CD4-positive, alpha-beta T cell (primary cell): ENCODE results near the gene PRKCH. TPM values are rescaled to one million over a fixed set of nuclear protein-coding genes. Genes with fewer than 3 reads are reported as not detected.
A peak's percentile ranks its signal among the peaks of the same experiment; 100 is the strongest.

ENCODE experiments used
- ATAC-seq: fragments of 200-7000 bp; cut with Tn5 transposase; one replicate; pipeline ENCODE4 v1.10.0; 2022; ENCODE audit warnings: mild to moderate bottlenecking; ENCODE audit not compliant: poor library complexity
- CTCF ChIA-PET: fragments of 350-600 bp; sonication (Branson Sonifier 250); formaldehyde crosslinking; loops from one replicate; lab custom pipeline; 2021; ENCODE audit warnings: antibody characterized with exemption, inconsistent platforms; lab: Charles Lee
- POLR2A ChIA-PET: fragments of 350-600 bp; sonication (Branson Sonifier 250); formaldehyde crosslinking; loops from one replicate; lab custom pipeline; 2021; ENCODE audit warnings: antibody characterized with exemption, inconsistent platforms; lab: Charles Lee
- DNase-seq, 14 experiments: peaks; one replicate each; pipeline ENCODE4 v3.0.0-alpha.2; 2013 to 2020; ENCODE audit warnings: mixed read lengths in 2 of 14
- H3K27ac ChIP-seq, 2 donors: one replicate each; pipeline versions ENCODE4 v1.5.1 to v1.7.0; 2013; ENCODE audit warnings: low read length in 2 of 2, low read depth in 1 of 2, mild to moderate bottlenecking in 1 of 2
- H3K27me3 ChIP-seq, 2 experiments: 1 replicate in 1 of 2; 2 replicates in 1 of 2; pipeline versions ENCODE4 v1.6.1 to v1.7.0; 2013; ENCODE audit warnings: low read length in 2 of 2, control low read depth in 1 of 2, mild to moderate bottlenecking in 1 of 2, moderate library complexity in 1 of 2; ENCODE audit not compliant: insufficient read depth in 2 of 2, control insufficient read depth in 1 of 2
- H3K36me3 ChIP-seq: one replicate; pipeline ENCODE4 v1.6.1; 2013; ENCODE audit warnings: low read length, control low read depth; ENCODE audit not compliant: insufficient read depth
- H3K4me1 ChIP-seq: one replicate; pipeline ENCODE4 v1.6.1; 2013; ENCODE audit warnings: low read length, control low read depth; ENCODE audit not compliant: insufficient read depth
- H3K4me3 ChIP-seq: one replicate; pipeline ENCODE4 v1.5.1; 2013; ENCODE audit warnings: mild to moderate bottlenecking, low read length, moderate library complexity
- H3K9me3 ChIP-seq, 2 experiments: 1 replicate in 1 of 2; 2 replicates in 1 of 2; pipeline versions ENCODE4 v1.6.1 to v1.7.0; 2013; ENCODE audit warnings: low read length in 2 of 2, mild to moderate bottlenecking in 2 of 2, control low read depth in 1 of 2, moderate library complexity in 1 of 2; ENCODE audit not compliant: control insufficient read depth in 1 of 2, insufficient read depth in 1 of 2
- H3K27ac Mint-ChIP-seq: one replicate; pipeline ENCODE4 v1.8.0; 2020; ENCODE audit warnings: mixed read lengths
- H3K27me3 Mint-ChIP-seq: one replicate; pipeline ENCODE4 v1.8.0; 2021; ENCODE audit warnings: mixed read lengths
- H3K36me3 Mint-ChIP-seq: one replicate; pipeline ENCODE4 v1.8.0; 2021; ENCODE audit warnings: low read depth, mixed read lengths
- H3K4me1 Mint-ChIP-seq: one replicate; pipeline ENCODE4 v1.8.0; 2021; ENCODE audit warnings: low read depth, mixed read lengths
- H3K4me3 Mint-ChIP-seq: one replicate; pipeline ENCODE4 v1.8.0; 2020; ENCODE audit warnings: mild to moderate bottlenecking, mixed read lengths
- H3K9me3 Mint-ChIP-seq: one replicate; pipeline ENCODE4 v1.8.0; 2020; ENCODE audit warnings: mixed read lengths
- CTCF ChIP-seq: fragments of 200-600 bp; IDR thresholded peaks from one replicate; pipeline ENCODE4 v1.8.0; 2022; ENCODE audit warnings: antibody characterized with exemption, mild to moderate bottlenecking
- intact Hi-C, 2 experiments: fragments of 100-400 bp; cut with DNase I in 1 of 2; cut with micrococcal nuclease in 1 of 2; formaldehyde crosslinking; loops; one replicate each; pipeline versions ENCODE4 v1.15.1 to v1.9.0; 2023 to 2025; cut with DNase I, micrococcal nuclease
- total RNA-seq, 174 experiments: library from RNA in 2 of 174; stranded (reverse) in 2 of 174; gene quantifications; one replicate each; pipeline ENCODE4 v1.2.3 and lab custom pipeline; 2021 to 2026

Gene PRKCH
- total RNA-seq, 2 experiments from 2014 or later, result 378 to 385 TPM

DNA sequence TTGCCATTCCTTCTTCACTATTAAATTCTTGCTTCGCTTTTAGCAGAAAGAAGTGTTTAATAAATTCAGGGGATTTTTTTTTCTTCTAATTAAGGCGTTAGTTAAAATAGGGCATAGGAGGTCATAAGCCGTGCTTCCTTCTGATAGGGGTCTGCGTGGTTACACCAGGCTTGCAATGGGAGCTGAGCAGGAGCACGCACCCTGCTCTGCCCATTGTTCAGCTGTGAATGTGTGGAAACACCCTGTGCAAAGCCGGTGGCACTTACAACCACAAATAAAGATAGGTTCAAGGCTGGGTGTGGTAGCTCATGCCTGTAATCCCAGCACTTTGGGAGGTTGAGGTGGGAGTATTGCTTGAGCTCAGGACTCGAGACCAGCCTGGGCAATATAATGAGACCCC is 162.1 kb downstream of the PRKCH start:
- peak overlapping the region; percentile 84 for H3K27ac Mint-ChIP-seq
- intact Hi-C loops, result loop anchor here in 1 of 2 experiments (2.0 kb wide), 1 partner anchor 19 kb away; no protein-coding TSS in a partner anchor
- no peaks in the 10 kb centered on the region for H3K9me3 Mint-ChIP-seq
- Histone ChIP-seq H3K27me3 (no peaks in the 10 kb centered on the region), H3K4me1 (peaks cover 43% of the 10 kb centered on the region), H3K4me3 (no peak overlapping the region), H3K36me3 (peaks cover 79% of the 10 kb centered on the region), H3K27ac (no peak overlapping the region), H3K9me3 (no peaks in the 10 kb centered on the region)
- TF ChIP-seq CTCF, result no peak
- peaks cover 85% of the 10 kb centered on the region for H3K4me1 Mint-ChIP-seq
- peaks cover 48% of the 10 kb centered on the region for H3K36me3 Mint-ChIP-seq
- DNase-seq (no peak), ATAC-seq (no peak)
- no peak overlapping the region for H3K4me3 Mint-ChIP-seq
- CTCF ChIA-PET, result no interaction called here
- POLR2A ChIA-PET, result no interaction called here
- H3K27me3 Mint-ChIP-seq, result no peaks in the 10 kb centered on the region

GRCh38 chr14:61484031-61484430 is 162.7 kb downstream of the PRKCH start:
- H3K27me3 Mint-ChIP-seq, result no peaks in the 10 kb centered on the region
- intact Hi-C loops, result no loop called here
- ChIA-PET CTCF (no interaction called here), POLR2A (interaction anchor here (0.9 kb wide), 1 partner anchor 213 kb away, joined by 3 read pairs; no protein-coding TSS in a partner anchor)
- Histone ChIP-seq H3K27ac (no peak overlapping the region), H3K4me3 (no peak overlapping the region), H3K9me3 (no peaks in the 10 kb centered on the region), H3K27me3 (no peaks in the 10 kb centered on the region), H3K36me3 (peaks cover 84% of the 10 kb centered on the region), H3K4me1 (peaks cover 37% of the 10 kb centered on the region)
- ATAC-seq, result no peak
- H3K36me3 Mint-ChIP-seq, result peaks cover 43% of the 10 kb centered on the region
- H3K27ac Mint-ChIP-seq, result peak overlapping the region; percentile 62
- no peak for DNase-seq
- H3K4me1 Mint-ChIP-seq, result peaks cover 83% of the 10 kb centered on the region
- no peaks in the 10 kb centered on the region for H3K9me3 Mint-ChIP-seq
- no peak for TF ChIP-seq CTCF
- H3K4me3 Mint-ChIP-seq, result no peak overlapping the region

DNA sequence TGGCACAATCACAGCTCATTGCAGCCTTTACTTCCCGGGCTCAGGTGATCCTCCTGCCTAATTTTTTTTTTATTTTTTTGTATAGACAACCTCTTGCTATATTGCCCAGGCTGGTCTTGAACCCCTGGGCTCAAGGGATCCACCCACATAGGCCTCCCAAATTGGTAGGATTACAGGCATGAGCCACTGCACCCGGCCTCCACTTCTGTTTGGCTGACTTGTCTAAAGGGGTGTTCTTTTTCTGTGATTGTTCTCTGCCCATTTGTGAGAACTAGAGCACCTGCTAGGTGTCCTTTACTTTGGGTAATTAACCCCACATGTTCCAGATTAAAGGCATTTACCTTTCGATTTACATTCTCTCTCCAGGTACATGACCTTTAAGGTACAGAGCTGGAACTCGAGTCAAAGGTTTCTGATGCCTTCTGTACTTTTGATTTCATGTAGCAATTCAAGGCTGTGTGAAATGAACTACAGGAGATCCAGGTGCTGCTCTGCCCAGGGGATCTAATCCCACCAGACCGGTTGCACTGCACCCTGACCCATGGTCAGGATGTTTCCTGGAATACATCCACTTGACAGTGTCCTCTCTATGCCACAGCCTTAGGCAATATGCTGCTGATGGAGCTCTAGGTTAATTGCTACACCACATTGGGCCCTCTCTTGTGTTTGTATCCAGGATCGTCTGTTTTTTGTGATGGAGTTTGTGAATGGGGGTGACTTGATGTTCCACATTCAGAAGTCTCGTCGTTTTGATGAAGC is 163.6 kb downstream of the PRKCH start:
- H3K36me3 Mint-ChIP-seq, result peaks cover 36% of the 10 kb centered on the region

More for the DNA sequence above, 163.6 kb downstream of the PRKCH start:
- Mint-ChIP-seq H3K27ac (peak overlapping the region; percentile 79), H3K4me1 (peaks cover 81% of the 10 kb centered on the region), H3K27me3 (no peaks in the 10 kb centered on the region), H3K9me3 (no peaks in the 10 kb centered on the region), H3K4me3 (no peak overlapping the region)
- ChIA-PET CTCF (no interaction called here), POLR2A (interaction anchor here (0.9 kb wide), 1 partner anchor 212 kb away, joined by 3 read pairs; no protein-coding TSS in a partner anchor)
- H3K36me3 ChIP-seq, result peaks cover 90% of the 10 kb centered on the region
- no peaks in the 10 kb centered on the region for H3K27me3 ChIP-seq
- TF ChIP-seq CTCF, result no peak
- H3K4me1 ChIP-seq, result peaks cover 33% of the 10 kb centered on the region
- H3K27ac ChIP-seq, result no peak overlapping the region
- no peak overlapping the region for H3K4me3 ChIP-seq
- no peak for ATAC-seq
- no peaks in the 10 kb centered on the region for H3K9me3 ChIP-seq
- DNase-seq, result no peak
- intact Hi-C loops, result no loop called here
